Omental fat pad (tissue), 4 donors: ENCODE measurements around the gene RAX2. TPM values are rescaled to one million over a fixed set of nuclear protein-coding genes. Genes with fewer than 3 reads are reported as not detected.

Source experiments
- ATAC-seq: fragments of 150-250 bp; one replicate; pipeline ENCODE4 v1.9.1; 2016; ENCODE audit warnings: mild to moderate bottlenecking, moderate library complexity; ENCODE audit not compliant: low FRiP score
- DNase-seq: peaks from one replicate; pipeline ENCODE4 v3.0.0-alpha.2; 2019; ENCODE audit warnings: low spot score
- total RNA-seq, 4 donors: library from RNA; depleted of rRNA; stranded (reverse); fragments of >200 nt; gene quantifications; one replicate each; pipeline ENCODE4 v1.1.0, GENCODE V29; 2016
- TF ChIP-seq, protein P1 (sequence below), 3 donors: fragments of 450-650 bp; IDR thresholded peaks; one replicate each; pipeline ENCODE4 v1.5.1; 2016 to 2017; ENCODE audit warnings: antibody characterized with exemption in 3 of 3, mild to moderate bottlenecking in 3 of 3, moderate library complexity in 2 of 3

Gene RAX2
- total RNA-seq, 4 donors from 2014 or later: 0.19 TPM; not detected in 3

DNA sequence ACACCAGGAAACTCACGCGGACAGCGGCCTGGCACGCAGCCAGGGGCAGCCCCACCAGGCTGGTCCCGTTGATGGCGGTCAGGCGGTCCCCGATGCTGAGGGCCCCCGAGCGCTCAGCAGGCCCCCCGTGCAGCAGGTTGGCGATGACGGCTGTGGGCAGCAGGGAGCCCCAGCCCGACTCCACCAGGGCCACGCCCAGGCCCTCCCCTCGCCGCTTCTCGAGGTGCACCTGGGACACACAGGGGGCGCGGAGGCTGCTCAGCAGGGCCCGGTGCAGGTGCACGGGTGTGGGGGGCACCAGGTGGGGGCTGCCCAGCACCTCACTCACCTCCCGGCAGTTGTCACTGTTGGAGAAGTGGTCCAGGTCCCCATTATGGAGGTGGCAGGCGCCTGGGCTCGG is 19.5 kb downstream of the RAX2 start:
- TF ChIP-seq, protein P1, sequence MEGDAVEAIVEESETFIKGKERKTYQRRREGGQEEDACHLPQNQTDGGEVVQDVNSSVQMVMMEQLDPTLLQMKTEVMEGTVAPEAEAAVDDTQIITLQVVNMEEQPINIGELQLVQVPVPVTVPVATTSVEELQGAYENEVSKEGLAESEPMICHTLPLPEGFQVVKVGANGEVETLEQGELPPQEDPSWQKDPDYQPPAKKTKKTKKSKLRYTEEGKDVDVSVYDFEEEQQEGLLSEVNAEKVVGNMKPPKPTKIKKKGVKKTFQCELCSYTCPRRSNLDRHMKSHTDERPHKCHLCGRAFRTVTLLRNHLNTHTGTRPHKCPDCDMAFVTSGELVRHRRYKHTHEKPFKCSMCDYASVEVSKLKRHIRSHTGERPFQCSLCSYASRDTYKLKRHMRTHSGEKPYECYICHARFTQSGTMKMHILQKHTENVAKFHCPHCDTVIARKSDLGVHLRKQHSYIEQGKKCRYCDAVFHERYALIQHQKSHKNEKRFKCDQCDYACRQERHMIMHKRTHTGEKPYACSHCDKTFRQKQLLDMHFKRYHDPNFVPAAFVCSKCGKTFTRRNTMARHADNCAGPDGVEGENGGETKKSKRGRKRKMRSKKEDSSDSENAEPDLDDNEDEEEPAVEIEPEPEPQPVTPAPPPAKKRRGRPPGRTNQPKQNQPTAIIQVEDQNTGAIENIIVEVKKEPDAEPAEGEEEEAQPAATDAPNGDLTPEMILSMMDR (IDR thresholded peaks at IDR 0.05): no peak
- no peak for DNase-seq
- ATAC-seq: no peak

DNA sequence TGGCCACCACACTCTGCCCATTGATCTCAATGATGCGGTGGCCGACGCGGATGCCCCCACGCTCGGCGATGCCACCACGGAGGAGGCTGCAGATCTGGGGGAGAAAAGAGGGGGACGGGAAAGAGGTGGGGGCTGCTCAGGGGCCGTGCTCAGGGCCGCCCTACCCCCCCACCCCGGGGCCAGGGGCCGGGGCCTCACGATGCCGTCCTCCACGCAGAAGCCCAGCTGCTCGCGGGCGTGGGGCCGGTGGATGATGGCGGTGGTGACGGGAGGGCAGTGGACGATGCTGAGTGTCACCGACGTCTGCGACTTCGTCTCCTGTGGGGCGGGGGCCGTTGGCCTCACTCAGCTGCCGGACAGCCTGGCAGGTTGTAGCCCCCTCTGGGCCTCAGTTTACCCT is 20.8 kb downstream of the RAX2 start:
- TF ChIP-seq, protein P1 (IDR thresholded peaks at IDR 0.05): no peak
- DNase-seq (no peak), ATAC-seq (no peak)

GRCh38 chr19:3750211-3750610 is 21.8 kb downstream of the RAX2 start:
- TF ChIP-seq, protein P1 (IDR thresholded peaks at IDR 0.05): no peak
- no peak for ATAC-seq

GRCh38 chr19:3748965-3749364 is 23.1 kb downstream of the RAX2 start:
- ATAC-seq: no peak

More at GRCh38 chr19:3750211-3750610, 21.8 kb downstream of the RAX2 start:
- DNase-seq: no peak

GRCh38 chr19:3746371-3747056 is 25.5 kb downstream of the RAX2 start:
- ATAC-seq (no peak), DNase-seq (no peak)
- TF ChIP-seq, protein P1 (IDR thresholded peaks at IDR 0.05): no peak

More at GRCh38 chr19:3748965-3749364, 23.1 kb downstream of the RAX2 start:
- TF ChIP-seq, protein P1 (IDR thresholded peaks at IDR 0.05): no peak
- DNase-seq: no peak

GRCh38 chr19:3745363-3746045 is 26.5 kb downstream of the RAX2 start:
- TF ChIP-seq, protein P1 (IDR thresholded peaks at IDR 0.05): no peak
- no peak for DNase-seq
- no peak for ATAC-seq

- TF ChIP-seq, protein P1 (IDR thresholded peaks at IDR 0.05): no peak
Measured at GRCh38 chr19:3743486-3743885, 28.5 kb downstream of the RAX2 start.

More at GRCh38 chr19:3743486-3743885, 28.5 kb downstream of the RAX2 start:
- no peak for ATAC-seq
- no peak for DNase-seq
